Aorta (tissue), 5 donors: ENCODE data around the gene CENPP. TPM values are rescaled to one million over a fixed set of nuclear protein-coding genes. Genes with fewer than 3 reads are reported as not detected.

Source experiments
- ATAC-seq: fragments of 200-7000 bp; cut with Tn5 transposase; one replicate; pipeline ENCODE4 v1.9.1; 2022; ENCODE audit warnings: moderate library complexity; ENCODE audit not compliant: low FRiP score
- DNase-seq, 2 donors: peaks; one replicate each; pipeline ENCODE4 v3.0.0-alpha.2; 2020
- H3K27ac ChIP-seq, 2 donors: one replicate each; pipeline ENCODE4 v1.5.1; 2013; ENCODE audit warnings: low read length in 2 of 2, mild to moderate bottlenecking in 2 of 2, moderate library complexity in 2 of 2, control low read depth in 1 of 2, inconsistent platforms in 1 of 2, low read depth in 1 of 2
- H3K27me3 ChIP-seq, 2 donors: one replicate each; pipeline ENCODE4 v1.6.1; 2013; ENCODE audit warnings: control low read depth in 1 of 2, low read length in 1 of 2, mild to moderate bottlenecking in 1 of 2, moderate library complexity in 1 of 2; ENCODE audit not compliant: insufficient read depth in 2 of 2, control insufficient read depth in 1 of 2
- H3K36me3 ChIP-seq, 2 donors: one replicate each; pipeline ENCODE4 v1.6.1; 2013; ENCODE audit warnings: control low read depth in 1 of 2, low read length in 1 of 2, mild to moderate bottlenecking in 1 of 2; ENCODE audit not compliant: insufficient read depth in 2 of 2, control insufficient read depth in 1 of 2
- H3K4me1 ChIP-seq, 2 donors: one replicate each; pipeline ENCODE4 v1.6.1; 2013; ENCODE audit warnings: low read length in 2 of 2, control low read depth in 1 of 2, mild to moderate bottlenecking in 1 of 2, moderate library complexity in 1 of 2; ENCODE audit not compliant: insufficient read depth in 2 of 2, control insufficient read depth in 1 of 2
- H3K4me3 ChIP-seq, 2 donors: one replicate each; pipeline ENCODE4 v1.5.1; 2013; ENCODE audit warnings: low read length in 2 of 2, control low read depth in 1 of 2, mild to moderate bottlenecking in 1 of 2
- H3K9me3 ChIP-seq: one replicate; pipeline ENCODE4 v1.6.1; 2013; ENCODE audit warnings: mild to moderate bottlenecking, low read length; ENCODE audit not compliant: control insufficient read depth
- WGBS, 2 donors: extraction: QIAGEN DNeasy Blood & Tissue Kit; methylation state at CpG; one replicate each; pipeline ENCODE4 v1.1.7; 2013; 5-methylcytosine and 5-hydroxymethylcytosine counted together
- intact Hi-C, 2 donors: fragments of 100-400 bp; cut with DNase I; formaldehyde crosslinking; loops; one replicate each; pipeline versions ENCODE4 v1.14.2 to v1.15.0; 2022
- polyA plus RNA-seq, 2 donors: library from polyadenylated mRNA; stranded (reverse); fragments of 200-250 nt; gene quantifications; one replicate each; pipeline ENCODE4 v1.2.3, GENCODE V29; 2013
- total RNA-seq, 2 donors: library from RNA; stranded (reverse); fragmentation: NEBNext Ultra II Directional; extraction: Animal tissue kit (Norgen Biotek cat#: 25700); gene quantifications; one replicate each; pipeline ENCODE4 v1.2.1, GENCODE V29; 2021
- donor health status: healthy with polysubstance abuse.
- donor health status: Bipolar disorder and iron deficiency.
- donor health status: DM: no; HTN: no; CAD: no.
- donor health status: DM: no; HTN: no; CAD: no.
- donor health status: DM: yes; HTN: yes; CAD: no.

Gene CENPP
- total and polyA plus RNA-seq, 4 donors = 0.50 to 11.1 (median 4.3) TPM

DNA sequence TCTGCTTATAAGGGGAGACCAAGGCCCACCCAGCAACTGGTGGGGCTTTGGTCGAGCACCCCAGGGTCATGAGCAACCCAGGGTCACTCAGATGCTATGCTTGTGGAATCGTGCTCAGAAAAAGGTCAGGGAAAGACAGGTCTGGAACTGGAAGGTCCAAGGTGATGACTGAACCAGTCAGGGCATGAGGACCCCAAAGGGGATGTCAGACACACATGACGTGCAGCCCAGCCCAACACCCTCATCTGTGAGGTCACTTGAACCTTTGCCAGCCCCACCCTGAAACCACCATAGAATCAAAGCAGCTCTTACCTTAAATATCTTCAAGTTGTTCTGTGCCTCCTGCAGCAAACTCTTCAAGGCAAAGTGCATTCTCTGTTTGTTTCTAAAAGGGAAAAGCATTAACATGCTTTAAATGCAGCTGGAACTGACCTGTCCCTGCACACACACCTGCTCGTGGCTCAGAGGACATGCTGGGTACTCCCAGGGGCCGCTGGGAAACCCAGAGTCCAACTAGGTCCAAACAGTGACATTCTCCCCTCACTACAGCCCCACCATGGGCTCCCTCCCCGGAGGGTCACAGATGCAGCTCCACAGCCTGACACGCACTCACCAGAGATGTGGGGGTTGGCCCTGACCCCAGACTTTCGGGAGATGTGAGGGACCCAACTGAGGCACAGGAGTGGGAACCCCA lies 314.8 kb downstream of the CENPP start:
- no peaks in the 10 kb centered on the region for H3K9me3 ChIP-seq
- no peaks in the 10 kb centered on the region for H3K27me3 ChIP-seq
- DNase-seq = peak in 1 of 2 donors; percentile 45
- no peak overlapping the region for H3K4me3 ChIP-seq
- no peak for ATAC-seq
- 87 to 88% methylated on average over 8 of the region's 8 CpGs for WGBS, 2 donors
- intact Hi-C loops = no loop called here
- H3K27ac ChIP-seq = no peak overlapping the region
- no peaks in the 10 kb centered on the region for H3K4me1 ChIP-seq
- H3K36me3 ChIP-seq = peaks cover 0 to 7% of the 10 kb centered on the region in 2 donors

DNA sequence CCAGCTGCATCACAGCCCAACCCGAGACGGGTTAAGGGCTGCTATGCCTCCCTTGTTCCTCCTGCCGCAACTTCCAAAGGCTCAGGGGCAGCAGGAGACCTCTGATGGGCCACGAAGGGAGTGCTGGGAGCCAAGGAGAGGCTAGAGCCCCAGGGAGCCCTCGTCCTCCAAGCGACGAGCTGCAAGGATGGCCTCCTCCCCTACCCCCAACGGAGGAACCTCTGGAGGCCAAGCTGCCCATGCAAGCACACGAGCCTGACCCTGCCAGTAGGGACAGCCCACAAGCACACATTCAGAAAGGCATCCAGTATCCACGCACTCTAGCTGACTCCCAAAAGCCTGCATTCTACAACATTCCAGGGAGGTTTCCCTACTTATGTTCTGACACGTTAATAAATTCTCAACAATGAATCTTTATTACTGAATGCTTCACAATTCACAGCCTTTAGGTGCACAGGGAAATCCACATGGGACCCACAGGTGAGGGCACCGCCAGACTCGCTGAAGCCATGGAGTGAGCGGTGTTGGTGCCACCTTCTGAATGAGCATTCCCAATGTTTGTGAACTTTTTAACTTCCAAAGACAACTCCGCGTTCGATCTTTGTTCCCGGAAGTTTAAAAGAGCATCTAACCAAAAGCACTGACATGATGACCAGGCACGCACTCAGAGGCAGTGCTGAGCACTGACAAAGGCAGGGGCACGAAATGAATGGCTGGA lies 315.5 kb downstream of the CENPP start:
- H3K36me3 ChIP-seq = peaks cover 0 to 7% of the 10 kb centered on the region in 2 donors
- ATAC-seq (no peak), DNase-seq (no peak)
- intact Hi-C loops = no loop called here
- no peaks in the 10 kb centered on the region for H3K9me3 ChIP-seq
- H3K27me3 ChIP-seq = no peaks in the 10 kb centered on the region
- WGBS, 2 donors = 89 to 91% methylated on average over 20 of the region's 20 CpGs
- H3K4me3 ChIP-seq = no peak overlapping the region
- no peaks in the 10 kb centered on the region for H3K4me1 ChIP-seq
- H3K27ac ChIP-seq = no peak overlapping the region

DNA sequence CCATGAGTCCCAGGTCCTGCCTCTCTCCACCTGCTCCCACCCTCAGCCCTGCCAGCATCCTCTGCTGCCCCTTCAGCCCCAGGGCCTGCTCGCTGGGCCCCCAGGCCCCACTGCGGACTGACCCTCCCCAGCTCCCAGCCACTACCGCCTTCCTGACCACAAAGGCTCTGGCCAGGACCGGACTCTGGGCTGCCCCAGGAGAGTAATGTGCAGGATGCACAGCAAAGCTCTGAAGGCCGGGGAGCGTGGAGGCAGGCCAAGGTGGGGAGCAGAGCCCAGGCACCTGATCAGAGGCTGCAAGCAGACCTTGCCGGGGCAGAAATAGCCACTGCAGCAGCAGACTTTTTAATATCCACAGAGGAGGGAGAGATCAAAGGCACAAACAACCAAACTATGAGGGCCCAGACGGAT lies 316.3 kb downstream of the CENPP start:
- Histone ChIP-seq H3K4me1 (no peaks in the 10 kb centered on the region), H3K27ac (no peak overlapping the region), H3K36me3 (peaks cover 0 to 7% of the 10 kb centered on the region in 2 donors), H3K27me3 (no peaks in the 10 kb centered on the region), H3K4me3 (no peak overlapping the region), H3K9me3 (no peaks in the 10 kb centered on the region)
- ATAC-seq (no peak), DNase-seq (peak in 1 of 2 donors; percentile 44)
- intact Hi-C loops = no loop called here
- 92 to 94% methylated on average over 8 of the region's 8 CpGs for WGBS, 2 donors

DNA sequence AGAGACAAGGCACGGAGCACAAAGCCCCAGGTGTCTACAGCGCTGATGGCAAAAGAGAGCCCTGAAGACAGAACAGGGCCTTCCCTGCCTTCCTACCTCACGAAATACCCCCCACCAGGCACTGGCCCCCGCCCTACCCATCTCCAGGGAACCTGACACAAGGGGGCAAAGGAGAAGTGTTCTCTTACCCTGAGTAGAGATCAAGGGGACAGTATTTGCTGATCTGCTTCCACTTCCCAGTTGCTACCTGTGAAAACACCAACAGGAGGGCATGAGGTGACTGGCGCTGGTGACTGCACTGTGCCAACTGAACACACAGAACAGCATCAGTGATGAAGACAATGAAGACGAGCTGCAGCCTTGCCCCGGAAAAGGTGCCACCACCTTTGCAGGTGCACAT lies 316.8 kb downstream of the CENPP start:
- H3K4me1 ChIP-seq = no peaks in the 10 kb centered on the region
- WGBS, 2 donors = 96% methylated on average over 7 of the region's 7 CpGs
- no peak for ATAC-seq

DNA sequence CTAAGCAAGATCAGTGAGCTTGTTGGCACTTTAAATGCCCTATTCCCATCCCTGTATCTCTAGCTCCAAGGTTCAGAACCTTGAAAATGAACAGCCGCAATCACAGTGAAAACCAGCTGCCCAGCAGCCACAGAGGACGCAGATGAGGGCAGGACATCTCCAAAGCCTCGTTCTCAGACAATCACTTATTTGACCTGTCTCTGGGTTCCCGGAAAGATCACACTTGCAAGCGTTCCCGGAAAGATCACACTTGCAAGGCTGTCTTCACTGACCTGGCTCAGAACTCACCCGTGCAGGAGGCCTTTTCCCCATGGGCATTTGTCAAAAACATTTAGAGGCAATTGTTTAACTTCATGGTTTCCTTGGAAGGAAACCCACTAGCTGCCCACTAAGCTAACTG lies 318.5 kb downstream of the CENPP start:
- H3K27ac ChIP-seq = no peak overlapping the region
- H3K9me3 ChIP-seq = no peaks in the 10 kb centered on the region
- DNase-seq = no peak
- intact Hi-C loops = no loop called here
- H3K36me3 ChIP-seq = peaks cover 0 to 4% of the 10 kb centered on the region in 2 donors
- no peak overlapping the region for H3K4me3 ChIP-seq
- 89 to 92% methylated on average over 7 of the region's 7 CpGs for WGBS, 2 donors
- no peaks in the 10 kb centered on the region for H3K4me1 ChIP-seq
- H3K27me3 ChIP-seq = no peaks in the 10 kb centered on the region
- ATAC-seq = no peak

More for the DNA sequence above, 316.8 kb downstream of the CENPP start:
- no peaks in the 10 kb centered on the region for H3K9me3 ChIP-seq
- H3K36me3 ChIP-seq = peaks cover 0 to 4% of the 10 kb centered on the region in 2 donors
- peak in 1 of 2 donors; percentile 43 for DNase-seq
- no peak overlapping the region for H3K4me3 ChIP-seq
- H3K27ac ChIP-seq = no peak overlapping the region
- intact Hi-C loops = no loop called here
- H3K27me3 ChIP-seq = no peaks in the 10 kb centered on the region

DNA sequence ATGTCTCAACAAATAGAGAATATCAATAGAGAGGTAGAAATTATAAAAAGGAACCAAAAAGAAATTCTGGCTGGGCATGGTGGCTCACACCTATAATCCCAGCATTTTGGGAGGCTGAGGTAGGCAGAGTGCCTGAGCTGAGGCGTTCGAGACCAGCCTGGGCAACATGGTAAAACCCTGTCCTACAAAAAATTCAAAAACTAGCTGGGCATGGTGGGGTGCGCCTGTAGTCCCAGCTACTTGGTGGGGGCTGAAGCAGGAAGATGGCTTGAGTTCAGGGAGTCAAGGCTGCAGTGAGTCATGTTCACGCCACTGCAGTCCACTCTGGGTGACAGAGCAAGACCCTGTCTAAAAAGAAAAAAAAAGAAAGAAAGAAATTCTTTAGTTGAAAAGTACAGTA lies 319.3 kb downstream of the CENPP start:
- WGBS, 2 donors = 97 to 100% methylated on average over 4 of the region's 4 CpGs
- Histone ChIP-seq H3K27me3 (no peaks in the 10 kb centered on the region), H3K27ac (no peak overlapping the region), H3K36me3 (peaks cover 0 to 4% of the 10 kb centered on the region in 2 donors), H3K4me1 (no peaks in the 10 kb centered on the region), H3K4me3 (no peak overlapping the region), H3K9me3 (no peaks in the 10 kb centered on the region)
- ATAC-seq (no peak), DNase-seq (no peak)
- intact Hi-C loops = no loop called here

DNA sequence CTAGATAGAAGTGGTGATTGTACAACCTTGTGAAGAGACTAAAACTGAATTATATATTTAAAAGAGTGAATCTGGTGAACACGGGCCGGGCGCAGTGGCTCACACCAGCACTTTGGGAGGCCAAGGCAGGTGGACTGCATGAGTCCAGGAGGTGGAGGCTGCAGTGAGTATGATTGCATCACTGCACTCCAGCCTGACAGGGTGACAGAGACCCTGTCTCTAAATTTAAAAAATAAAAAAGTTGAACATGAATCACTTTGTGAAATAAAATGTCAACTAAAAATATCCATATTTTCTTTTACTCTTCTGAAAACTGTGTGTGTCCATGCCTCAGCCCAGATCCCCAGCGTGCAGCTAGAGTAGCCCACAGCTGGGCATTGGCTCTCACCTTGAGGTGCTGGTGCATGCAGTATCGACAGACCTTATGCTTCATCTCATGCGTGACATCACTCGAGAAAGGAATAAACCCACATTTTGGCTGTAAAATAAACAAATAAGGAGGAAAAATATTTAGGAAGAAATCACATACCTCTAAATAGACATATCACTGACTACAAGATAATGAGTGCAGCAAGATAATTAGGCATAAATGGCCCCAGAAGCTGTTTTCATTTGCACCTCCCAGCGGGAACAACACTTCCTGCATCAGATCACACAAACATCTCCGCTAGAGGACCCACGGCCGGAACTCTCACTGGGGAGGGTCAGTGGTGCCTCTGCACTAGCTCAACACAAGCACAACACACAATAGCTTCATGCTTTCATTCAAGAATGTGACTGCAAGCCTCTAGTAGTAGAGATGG lies 322.1 kb downstream of the CENPP start:
- Histone ChIP-seq H3K27me3 (no peaks in the 10 kb centered on the region), H3K4me1 (no peaks in the 10 kb centered on the region), H3K27ac (no peak overlapping the region), H3K36me3 (peaks cover 0 to 3% of the 10 kb centered on the region in 2 donors), H3K9me3 (no peaks in the 10 kb centered on the region), H3K4me3 (no peak overlapping the region)
- 90 to 92% methylated on average over 11 of the region's 11 CpGs for WGBS, 2 donors
- ATAC-seq (no peak), DNase-seq (peak in 1 of 2 donors; percentile 42)
- intact Hi-C loops = no loop called here

DNA sequence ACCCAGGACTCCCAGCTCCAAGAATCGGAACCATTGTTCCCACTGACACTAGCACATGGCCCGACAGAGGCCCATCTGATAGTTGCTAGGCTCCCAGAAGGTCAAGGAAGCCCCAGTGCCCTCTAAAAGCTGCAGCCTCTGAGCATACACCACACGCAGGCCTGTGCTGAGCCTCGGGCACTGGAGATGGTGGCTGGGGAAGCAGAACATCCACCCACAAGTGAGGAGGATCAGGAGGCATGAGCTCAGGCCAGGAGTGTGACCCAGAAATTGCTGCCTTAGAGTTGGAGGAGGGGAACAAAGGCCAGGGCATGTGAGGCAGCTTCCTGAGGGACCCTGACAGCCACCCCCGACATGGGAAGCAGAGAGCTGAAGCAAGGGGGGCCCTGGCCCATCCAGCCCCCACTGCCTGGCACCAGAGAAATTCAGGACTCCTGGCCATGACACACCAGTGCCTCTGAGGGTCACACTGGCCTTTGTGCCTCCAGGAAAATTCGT lies 322.8 kb downstream of the CENPP start:
- intact Hi-C loops = no loop called here
- Histone ChIP-seq H3K4me1 (no peaks in the 10 kb centered on the region), H3K9me3 (no peaks in the 10 kb centered on the region), H3K27me3 (no peaks in the 10 kb centered on the region), H3K36me3 (peaks cover 0 to 3% of the 10 kb centered on the region in 2 donors), H3K4me3 (no peak overlapping the region), H3K27ac (no peak overlapping the region)
- ATAC-seq (no peak), DNase-seq (peak in 1 of 2 donors; percentile 57)
- WGBS, 2 donors = 87 to 91% methylated on average over 5 to 6 of the region's 6 CpGs
